SK-N-SH treated with all-trans-retinoic acid at 6 μM for 48 hours (cell line): ENCODE results near the gene MUC16.
"Not testable (repeated sequence)": the region's sequence is repeated elsewhere in the genome, so short reads cannot be mapped to it uniquely, and the experiment has no call there.

Experiments
- ATAC-seq: fragments of 200-7000 bp; cut with Tn5 transposase; 3 replicates; pipeline ENCODE4 v1.9.1; 2020; ENCODE audit warnings: mild to moderate bottlenecking, moderate library complexity
- ARNTL ChIP-seq: fragments of 450-650 bp; formaldehyde crosslinking; IDR thresholded peaks from 2 replicates; pipeline ENCODE4 v1.5.0; 2020; ENCODE audit warnings: low read depth, mild to moderate bottlenecking, moderate library complexity, borderline replicate concordance
- BACH2 ChIP-seq: fragments of 250-450 bp; sonication (Bioruptor Pico); IDR thresholded peaks from 2 replicates; pipeline ENCODE4 v1.9.0; 2021; ENCODE audit warnings: mild to moderate bottlenecking, borderline replicate concordance
- CSDC2 ChIP-seq: fragments of 250-450 bp; sonication (Bioruptor Pico); IDR thresholded peaks from 2 replicates; pipeline ENCODE4 v1.5.0; 2020; ENCODE audit warnings: mild to moderate bottlenecking, moderate library complexity
- ESRRG ChIP-seq: fragments of 250-450 bp; sonication (Bioruptor Pico); IDR thresholded peaks from 2 replicates; pipeline ENCODE4 v1.6.1; 2021; ENCODE audit warnings: mild to moderate bottlenecking
- GLIS3 ChIP-seq: fragments of 250-450 bp; sonication (Bioruptor Pico); IDR thresholded peaks from 2 replicates; pipeline ENCODE4 v1.5.0; 2020; ENCODE audit warnings: mild to moderate bottlenecking, moderate library complexity
- ISL1 ChIP-seq: fragments of 250-450 bp; sonication (Bioruptor Pico); IDR thresholded peaks from 2 replicates; pipeline ENCODE4 v2.1.2; 2022; ENCODE audit warnings: mild to moderate bottlenecking, moderate library complexity
- PPARA ChIP-seq: fragments of 250-450 bp; sonication (Bioruptor Pico); IDR thresholded peaks from 2 replicates; pipeline ENCODE4 v1.5.0; 2020; ENCODE audit warnings: mild to moderate bottlenecking, borderline replicate concordance
- SNAI2 ChIP-seq: fragments of 250-450 bp; sonication (Bioruptor Pico); IDR thresholded peaks from 2 replicates; pipeline ENCODE4 v1.5.0; 2020; ENCODE audit warnings: mild to moderate bottlenecking, moderate library complexity
- TCF4 ChIP-seq: fragments of 250-450 bp; sonication (Bioruptor Pico); IDR thresholded peaks from 2 replicates; pipeline ENCODE4 v1.8.0; 2021; ENCODE audit warnings: mild to moderate bottlenecking, moderate library complexity, borderline replicate concordance
- TOX ChIP-seq: fragments of 250-450 bp; sonication (Bioruptor Pico); IDR thresholded peaks from 2 replicates; pipeline ENCODE4 v1.8.0; 2021; ENCODE audit warnings: mild to moderate bottlenecking, moderate library complexity, borderline replicate concordance
- ZC3H10 ChIP-seq: fragments of 250-450 bp; sonication (Bioruptor Pico); IDR thresholded peaks from 2 replicates; pipeline ENCODE4 v1.5.1; 2021; ENCODE audit warnings: mild to moderate bottlenecking, moderate library complexity
- ZFP3 ChIP-seq: fragments of 250-450 bp; sonication (Bioruptor Pico); IDR thresholded peaks from 2 replicates; pipeline ENCODE4 v1.5.0; 2020; ENCODE audit warnings: mild to moderate bottlenecking, moderate library complexity
- ZNF565 ChIP-seq: fragments of 450-650 bp; formaldehyde crosslinking; conservative IDR thresholded peaks from 2 replicates; pipeline ENCODE4 v1.5.0; 2020; ENCODE audit warnings: low read depth, mild to moderate bottlenecking, moderate library complexity
- ZNF70 ChIP-seq: fragments of 450-650 bp; formaldehyde crosslinking; IDR thresholded peaks from 2 replicates; pipeline ENCODE4 v1.5.0; 2020; ENCODE audit warnings: mild to moderate bottlenecking, moderate library complexity
- ZNF8 ChIP-seq: fragments of 450-650 bp; formaldehyde crosslinking; IDR thresholded peaks from 2 replicates; pipeline ENCODE4 v1.5.0; 2020; ENCODE audit warnings: mild to moderate bottlenecking, moderate library complexity
- TF ChIP-seq, protein P1 (sequence below): fragments of 250-450 bp; sonication (Bioruptor Pico); IDR thresholded peaks from 2 replicates; pipeline ENCODE4 v1.5.1; 2021; ENCODE audit warnings: mild to moderate bottlenecking, moderate library complexity
- TF ChIP-seq, protein P2 (sequence below): fragments of 250-450 bp; sonication (Bioruptor Pico); IDR thresholded peaks from 2 replicates; pipeline ENCODE4 v1.5.0; 2020; ENCODE audit warnings: mild to moderate bottlenecking, moderate library complexity
- TF ChIP-seq, protein P3 (sequence below): fragments of 250-450 bp; sonication (Bioruptor Pico); IDR thresholded peaks from 2 replicates; pipeline ENCODE4 v1.5.1; 2020; ENCODE audit warnings: low read depth, mild to moderate bottlenecking, moderate library complexity

Gene MUC16

DNA sequence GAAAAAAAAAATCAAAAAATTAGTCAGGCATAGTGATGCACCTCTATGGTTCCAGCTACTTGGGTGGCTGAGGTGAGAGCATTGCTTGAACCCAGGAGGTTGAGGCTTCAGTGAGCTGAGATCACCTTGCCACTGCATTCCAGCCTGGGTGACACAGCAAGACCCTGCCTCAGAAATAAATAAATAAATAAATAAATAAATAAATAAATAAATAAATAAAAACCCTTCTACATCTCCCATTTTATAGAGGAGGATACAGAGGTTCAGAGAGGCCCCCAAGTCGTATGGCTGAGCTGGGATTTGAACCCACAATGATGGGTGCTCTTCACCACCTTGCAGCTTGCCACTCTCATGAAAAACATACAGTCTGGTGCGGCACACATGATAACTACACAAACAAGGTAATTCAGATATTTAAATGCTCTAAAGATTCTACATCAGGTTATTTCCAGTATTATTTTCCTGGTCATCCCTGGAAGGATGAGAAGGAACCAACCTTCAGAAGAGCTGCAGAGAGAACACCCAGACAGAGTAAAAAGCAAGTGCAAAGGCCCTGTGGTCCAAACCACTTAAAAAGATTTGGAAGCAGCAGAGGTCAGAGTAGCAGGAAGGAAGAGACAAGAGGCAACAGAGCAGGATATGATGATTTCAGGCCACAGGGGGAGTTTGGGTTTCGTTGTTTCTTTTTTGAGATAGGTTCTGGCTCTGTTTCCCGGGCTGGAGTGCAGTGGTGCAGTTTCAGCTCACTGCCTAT, 47.5 kb upstream of the MUC16 start:
- ATAC-seq: no peak
- TF ChIP-seq CSDC2: no peak
- TF ChIP-seq ESRRG: no peak

DNA sequence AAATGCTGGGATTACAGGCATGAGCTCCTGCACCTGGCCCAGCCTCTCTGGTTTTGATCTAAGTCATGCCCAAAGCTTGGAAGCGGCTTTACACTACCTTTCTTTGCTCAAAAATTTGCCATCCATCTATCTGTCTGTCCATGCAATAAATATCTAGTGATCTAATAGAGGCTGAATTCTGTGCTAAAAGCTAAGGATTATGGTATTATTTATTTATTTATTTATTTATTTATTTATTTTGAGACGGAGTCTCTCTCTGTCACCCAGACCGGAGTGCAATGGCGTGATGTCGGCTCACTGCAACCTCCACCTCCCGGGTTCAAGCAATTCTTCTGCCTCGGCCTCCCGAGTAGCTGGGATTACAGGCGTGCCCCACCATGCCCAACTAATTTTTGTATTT, 45.9 kb upstream of the MUC16 start:
- not testable (repeated sequence) for ATAC-seq

DNA sequence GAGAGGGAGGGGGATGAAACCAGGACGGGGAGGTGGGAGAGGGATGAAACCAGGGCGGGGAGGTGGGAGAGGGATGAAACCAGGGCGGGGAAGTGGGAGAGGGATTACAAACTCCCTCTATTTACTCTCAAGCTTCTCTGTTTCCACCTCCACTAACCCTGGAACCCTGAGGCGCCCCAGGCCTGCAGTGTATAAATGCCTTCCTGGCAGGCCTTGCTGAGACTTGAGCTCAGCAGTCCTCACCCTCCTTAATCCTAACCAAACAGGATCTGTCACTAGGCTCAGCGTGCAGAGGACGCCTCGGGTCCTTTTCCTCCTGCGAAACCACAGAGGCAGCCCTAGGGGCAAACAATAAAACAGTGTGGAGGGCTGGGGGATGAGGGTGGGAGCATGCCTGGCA, 44.6 kb upstream of the MUC16 start:
- TF ChIP-seq PPARA (CRISPR knock-in tag) (no peak), ZNF565 (CRISPR knock-in tag) (no peak), ZFP3 (CRISPR knock-in tag) (no peak), TOX (CRISPR knock-in tag) (no peak)
- TF ChIP-seq, all 23 proteins: peak for 0
- peak; percentile 42 for ATAC-seq

DNA sequence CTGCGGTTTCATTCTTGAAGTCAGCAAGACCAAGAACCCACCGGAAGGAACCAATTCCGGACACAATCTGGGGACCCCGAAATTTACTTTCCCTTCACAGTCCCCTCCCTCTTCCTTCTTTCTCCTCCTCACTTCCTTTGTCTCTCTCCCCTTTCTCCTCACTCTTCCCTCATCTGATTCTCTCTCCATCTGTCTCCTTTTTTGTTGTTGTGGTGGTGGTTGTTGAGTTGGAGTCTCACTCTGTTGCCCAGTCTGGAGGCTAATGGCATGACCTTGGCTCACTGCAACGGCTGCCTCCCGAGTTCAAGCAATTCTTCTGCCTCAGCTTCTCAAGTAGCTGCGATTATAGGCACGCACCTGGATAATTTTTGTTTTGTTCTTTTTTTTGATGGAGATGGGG, 44.0 kb upstream of the MUC16 start:
- no peak for TF ChIP-seq ZNF8 (CRISPR knock-in tag)
- no peak for TF ChIP-seq TCF4 (CRISPR knock-in tag)
- TF ChIP-seq, protein P1, sequence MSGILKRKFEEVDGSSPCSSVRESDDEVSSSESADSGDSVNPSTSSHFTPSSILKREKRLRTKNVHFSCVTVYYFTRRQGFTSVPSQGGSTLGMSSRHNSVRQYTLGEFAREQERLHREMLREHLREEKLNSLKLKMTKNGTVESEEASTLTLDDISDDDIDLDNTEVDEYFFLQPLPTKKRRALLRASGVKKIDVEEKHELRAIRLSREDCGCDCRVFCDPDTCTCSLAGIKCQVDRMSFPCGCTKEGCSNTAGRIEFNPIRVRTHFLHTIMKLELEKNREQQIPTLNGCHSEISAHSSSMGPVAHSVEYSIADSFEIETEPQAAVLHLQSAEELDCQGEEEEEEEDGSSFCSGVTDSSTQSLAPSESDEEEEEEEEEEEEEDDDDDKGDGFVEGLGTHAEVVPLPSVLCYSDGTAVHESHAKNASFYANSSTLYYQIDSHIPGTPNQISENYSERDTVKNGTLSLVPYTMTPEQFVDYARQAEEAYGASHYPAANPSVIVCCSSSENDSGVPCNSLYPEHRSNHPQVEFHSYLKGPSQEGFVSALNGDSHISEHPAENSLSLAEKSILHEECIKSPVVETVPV: no peak
- no peak for TF ChIP-seq ZNF565 (CRISPR knock-in tag)
- TF ChIP-seq, protein P2, sequence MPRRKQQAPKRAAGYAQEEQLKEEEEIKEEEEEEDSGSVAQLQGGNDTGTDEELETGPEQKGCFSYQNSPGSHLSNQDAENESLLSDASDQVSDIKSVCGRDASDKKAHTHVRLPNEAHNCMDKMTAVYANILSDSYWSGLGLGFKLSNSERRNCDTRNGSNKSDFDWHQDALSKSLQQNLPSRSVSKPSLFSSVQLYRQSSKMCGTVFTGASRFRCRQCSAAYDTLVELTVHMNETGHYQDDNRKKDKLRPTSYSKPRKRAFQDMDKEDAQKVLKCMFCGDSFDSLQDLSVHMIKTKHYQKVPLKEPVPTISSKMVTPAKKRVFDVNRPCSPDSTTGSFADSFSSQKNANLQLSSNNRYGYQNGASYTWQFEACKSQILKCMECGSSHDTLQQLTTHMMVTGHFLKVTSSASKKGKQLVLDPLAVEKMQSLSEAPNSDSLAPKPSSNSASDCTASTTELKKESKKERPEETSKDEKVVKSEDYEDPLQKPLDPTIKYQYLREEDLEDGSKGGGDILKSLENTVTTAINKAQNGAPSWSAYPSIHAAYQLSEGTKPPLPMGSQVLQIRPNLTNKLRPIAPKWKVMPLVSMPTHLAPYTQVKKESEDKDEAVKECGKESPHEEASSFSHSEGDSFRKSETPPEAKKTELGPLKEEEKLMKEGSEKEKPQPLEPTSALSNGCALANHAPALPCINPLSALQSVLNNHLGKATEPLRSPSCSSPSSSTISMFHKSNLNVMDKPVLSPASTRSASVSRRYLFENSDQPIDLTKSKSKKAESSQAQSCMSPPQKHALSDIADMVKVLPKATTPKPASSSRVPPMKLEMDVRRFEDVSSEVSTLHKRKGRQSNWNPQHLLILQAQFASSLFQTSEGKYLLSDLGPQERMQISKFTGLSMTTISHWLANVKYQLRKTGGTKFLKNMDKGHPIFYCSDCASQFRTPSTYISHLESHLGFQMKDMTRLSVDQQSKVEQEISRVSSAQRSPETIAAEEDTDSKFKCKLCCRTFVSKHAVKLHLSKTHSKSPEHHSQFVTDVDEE (CRISPR knock-in tag): no peak
- TF ChIP-seq ARNTL (CRISPR knock-in tag): no peak
- no peak for TF ChIP-seq SNAI2 (CRISPR knock-in tag)
- no peak for ATAC-seq

DNA sequence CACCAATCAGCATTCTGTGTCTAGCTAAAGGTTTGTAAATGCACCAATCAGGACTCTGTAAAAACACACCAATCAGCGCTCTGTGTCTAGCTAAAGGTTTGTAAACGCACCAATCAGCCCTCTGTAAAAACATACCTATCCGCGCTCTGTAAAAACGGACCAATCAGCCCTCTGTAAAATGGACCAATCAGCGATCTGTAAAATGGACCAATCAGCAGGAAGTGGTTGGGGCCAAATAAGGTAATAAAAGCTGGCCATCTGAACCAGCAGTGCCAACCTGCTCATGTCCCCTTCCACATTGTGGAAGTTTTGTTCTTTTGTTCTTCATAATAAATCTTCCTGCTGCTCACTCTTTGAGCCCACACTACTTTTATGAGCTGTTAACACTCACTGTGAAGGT, 43.5 kb upstream of the MUC16 start:
- ATAC-seq: not testable (repeated sequence)

GRCh38 chr19:9052894-9053293, 42.7 kb upstream of the MUC16 start:
- TF ChIP-seq ZC3H10 (CRISPR knock-in tag) (no peak), TOX (CRISPR knock-in tag) (no peak)
- TF ChIP-seq, protein P2 (CRISPR knock-in tag): no peak
- no peak for ATAC-seq

GRCh38 chr19:9046694-9047093, 36.5 kb upstream of the MUC16 start:
- no peak for ATAC-seq
- TF ChIP-seq BACH2 (CRISPR knock-in tag) (no peak), SNAI2 (CRISPR knock-in tag) (no peak), ZNF70 (no peak), CSDC2 (no peak), ARNTL (CRISPR knock-in tag) (no peak), GLIS3 (CRISPR knock-in tag) (no peak), ZNF8 (CRISPR knock-in tag) (no peak), ISL1 (CRISPR knock-in tag) (no peak), ESRRG (no peak), ZFP3 (CRISPR knock-in tag) (no peak)
- TF ChIP-seq, protein P2 (CRISPR knock-in tag): no peak
- TF ChIP-seq, protein P3, sequence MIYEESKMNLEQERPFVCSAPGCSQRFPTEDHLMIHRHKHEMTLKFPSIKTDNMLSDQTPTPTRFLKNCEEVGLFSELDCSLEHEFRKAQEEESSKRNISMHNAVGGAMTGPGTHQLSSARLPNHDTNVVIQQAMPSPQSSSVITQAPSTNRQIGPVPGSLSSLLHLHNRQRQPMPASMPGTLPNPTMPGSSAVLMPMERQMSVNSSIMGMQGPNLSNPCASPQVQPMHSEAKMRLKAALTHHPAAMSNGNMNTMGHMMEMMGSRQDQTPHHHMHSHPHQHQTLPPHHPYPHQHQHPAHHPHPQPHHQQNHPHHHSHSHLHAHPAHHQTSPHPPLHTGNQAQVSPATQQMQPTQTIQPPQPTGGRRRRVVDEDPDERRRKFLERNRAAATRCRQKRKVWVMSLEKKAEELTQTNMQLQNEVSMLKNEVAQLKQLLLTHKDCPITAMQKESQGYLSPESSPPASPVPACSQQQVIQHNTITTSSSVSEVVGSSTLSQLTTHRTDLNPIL (CRISPR knock-in tag): no peak
